CD14-positive monocyte (primary cell): ENCODE measurements around the gene METTL25B. TPM values are rescaled to one million over a fixed set of nuclear protein-coding genes. Genes with fewer than 3 reads are reported as not detected.

Experiments
- DNase-seq, 3 donors: peaks; one replicate each; pipeline ENCODE4 v3.0.0-alpha.2; 2011 to 2022
- H2AFZ ChIP-seq: 2 replicates; pipeline ENCODE4 v1.6.0; 2012; ENCODE audit warnings: mild to moderate bottlenecking, low read depth, low read length, inconsistent platforms; ENCODE audit not compliant: insufficient read depth, poor library complexity, severe bottlenecking
- H3K27ac ChIP-seq, 2 donors: 1 replicate in 1 of 2; 2 replicates in 1 of 2; pipeline ENCODE4 v1.5.1; 2012 to 2013; ENCODE audit warnings: low read length in 2 of 2, control low read depth in 1 of 2, inconsistent platforms in 1 of 2, low read depth in 1 of 2, mild to moderate bottlenecking in 1 of 2
- H3K27me3 ChIP-seq, 2 donors: one replicate each; pipeline versions ENCODE4 v1.6.0 to v1.6.1; 2011 to 2013; ENCODE audit warnings: low read length in 2 of 2; ENCODE audit not compliant: control insufficient read depth in 2 of 2, insufficient read depth in 2 of 2
- H3K36me3 ChIP-seq, 2 donors: replicated peaks in 1 of 2; 1 replicate in 1 of 2; 2 replicates in 1 of 2; pipeline versions ENCODE4 v1.5.1 to v1.6.1; 2012 to 2013; ENCODE audit warnings: low read length in 2 of 2, control low read depth in 1 of 2, inconsistent platforms in 1 of 2, mild to moderate bottlenecking in 1 of 2; ENCODE audit not compliant: insufficient read depth in 2 of 2, control insufficient read depth in 1 of 2
- H3K4me1 ChIP-seq, 2 donors: 1 replicate in 1 of 2; 2 replicates in 1 of 2; pipeline versions ENCODE4 v1.5.1 to v1.6.1; 2012 to 2013; ENCODE audit warnings: low read length in 2 of 2, control low read depth in 1 of 2, inconsistent platforms in 1 of 2, mild to moderate bottlenecking in 1 of 2, moderate library complexity in 1 of 2; ENCODE audit not compliant: insufficient read depth in 2 of 2, control insufficient read depth in 1 of 2
- H3K4me2 ChIP-seq: replicated peaks from 2 replicates; pipeline ENCODE3; 2012; ENCODE audit warnings: low read length, moderate library complexity, mild to moderate bottlenecking; ENCODE audit not compliant: poor library complexity, severe bottlenecking; ENCODE audit errors: extremely low read depth
- H3K4me3 ChIP-seq, 3 experiments: fragments of 200-600 bp in 1 of 3; sonication (generic) in 1 of 3; replicated peaks in 1 of 3; 1 replicate in 2 of 3; 2 replicates in 1 of 3; pipeline ENCODE4 v1.5.1; 2011 to 2013; ENCODE audit warnings: low read length in 3 of 3, mild to moderate bottlenecking in 3 of 3, control low read depth in 2 of 3, low read depth in 2 of 3, inconsistent platforms in 1 of 3, moderate library complexity in 1 of 3
- H3K79me2 ChIP-seq: 2 replicates; pipeline ENCODE4 v1.6.0; 2012; ENCODE audit warnings: mild to moderate bottlenecking, control low read depth, inconsistent platforms, low read length, moderate library complexity; ENCODE audit not compliant: insufficient read depth
- H3K9ac ChIP-seq: 2 replicates; pipeline ENCODE4 v1.6.0; 2017; ENCODE audit warnings: low read length, mild to moderate bottlenecking; ENCODE audit not compliant: insufficient read depth, poor library complexity, severe bottlenecking
- H3K9me3 ChIP-seq, 2 donors: replicated peaks in 1 of 2; 1 replicate in 1 of 2; 2 replicates in 1 of 2; pipeline versions ENCODE4 v1.5.1 to v1.6.1; 2012 to 2013; ENCODE audit warnings: low read length in 2 of 2, control low read depth in 1 of 2; ENCODE audit not compliant: control insufficient read depth in 1 of 2, insufficient read depth in 1 of 2
- H4K20me1 ChIP-seq: 2 replicates; pipeline ENCODE4 v1.6.0; 2012; ENCODE audit warnings: mild to moderate bottlenecking, low read length, control low read depth, moderate library complexity; ENCODE audit not compliant: insufficient read depth
- H3K27ac Mint-ChIP-seq, 7 donors: one replicate each; pipeline ENCODE4 v1.8.0; 2020; ENCODE audit warnings: mild to moderate bottlenecking in 7 of 7, mixed read lengths in 7 of 7, moderate library complexity in 6 of 7, inconsistent platforms in 2 of 7
- H3K27me3 Mint-ChIP-seq, 3 donors: one replicate each; pipeline ENCODE4 v1.8.0; 2021 to 2022; ENCODE audit warnings: low read depth in 3 of 3, mild to moderate bottlenecking in 3 of 3, mixed read lengths in 3 of 3, moderate library complexity in 3 of 3, inconsistent platforms in 1 of 3
- H3K36me3 Mint-ChIP-seq, 2 donors: one replicate each; pipeline ENCODE4 v1.8.0; 2020; ENCODE audit warnings: mixed read lengths in 2 of 2, inconsistent platforms in 1 of 2, mild to moderate bottlenecking in 1 of 2
- H3K4me1 Mint-ChIP-seq: one replicate; pipeline ENCODE4 v1.8.0; 2020; ENCODE audit warnings: mild to moderate bottlenecking, mixed read lengths
- H3K4me3 Mint-ChIP-seq, 2 donors: one replicate each; pipeline ENCODE4 v1.8.0; 2020; ENCODE audit warnings: mild to moderate bottlenecking in 2 of 2, mixed read lengths in 2 of 2, moderate library complexity in 1 of 2
- H3K9me3 Mint-ChIP-seq, 7 donors: one replicate each; pipeline ENCODE4 v1.8.0; 2020 to 2022; ENCODE audit warnings: mixed read lengths in 7 of 7, mild to moderate bottlenecking in 6 of 7, moderate library complexity in 6 of 7, inconsistent platforms in 2 of 7
- CTCF ChIP-seq: fragments of 200-600 bp; IDR thresholded peaks from one replicate; pipeline ENCODE4 v1.8.0; 2022; ENCODE audit warnings: antibody characterized with exemption, mild to moderate bottlenecking
- WGBS: methylation state at CpG from one replicate; pipeline ENCODE4 v1.1.5; 2013; ENCODE audit warnings: missing lambda C conversion rate; ENCODE audit not compliant: insufficient coverage; 5-methylcytosine and 5-hydroxymethylcytosine counted together
- intact Hi-C, 2 donors: fragments of 100-400 bp; cut with micrococcal nuclease; formaldehyde crosslinking; loops; one replicate each; pipeline versions ENCODE4 v1.15.0 to v1.15.1; 2023
- polyA plus RNA-seq, 3 donors: library from polyadenylated mRNA; depleted of rRNA in 1 of 3; unstranded in 2 of 3; stranded (reverse) in 1 of 3; fragments of 300-500 nt in 2 of 3; fragments of >200 nt in 1 of 3; fragmentation: Illumina TruSeq in 2 of 3; gene quantifications; 1 replicate in 2 of 3; 2 replicates in 1 of 3; pipeline ENCODE4 v1.2.3, GENCODE V29; 2012 to 2021

METTL25B gene
- polyA plus RNA-seq, 3 donors, result 4.6 to 49.3 (median 4.8) TPM

GRCh38 chr1:156733989-156734584, 5.8 kb downstream of the METTL25B start:
- Mint-ChIP-seq H3K27ac (peak overlapping the region in 2 of 7 donors; percentile 19 to 82), H3K4me1 (peaks cover 13% of the 10 kb centered on the region), H3K9me3 (peaks cover 0 to 2% (median 0%) of the 10 kb centered on the region in 7 donors), H3K4me3 (no peak overlapping the region), H3K36me3 (peaks cover 43 to 58% of the 10 kb centered on the region in 2 donors), H3K27me3 (peaks cover 0 to 1% (median 0%) of the 10 kb centered on the region in 3 donors)
- Histone ChIP-seq H4K20me1 (no peaks in the 10 kb centered on the region), H3K9ac (no peak overlapping the region), H2AFZ (no peak overlapping the region), H3K36me3 (peaks cover 36 to 68% of the 10 kb centered on the region in 2 donors), H3K4me1 (peaks cover 6 to 9% of the 10 kb centered on the region in 2 donors), H3K4me3 (no peak overlapping the region), H3K79me2 (peaks cover 17% of the 10 kb centered on the region), H3K27ac (no peak overlapping the region), H3K4me2 (no peak overlapping the region), H3K9me3 (no peaks in the 10 kb centered on the region), H3K27me3 (no peaks in the 10 kb centered on the region)
- intact Hi-C loops, result loop anchor here in 1 of 2 donors (5.0 kb wide), 1 partner anchor 33 kb away; the partner anchor contains the start of gene PRCC
- no peak for DNase-seq
- WGBS, result 94% methylated on average over 17 of the region's 20 CpGs
- no peak for TF ChIP-seq CTCF

- peaks cover 16% of the 10 kb centered on the region for H3K4me1 Mint-ChIP-seq
Measured at GRCh38 chr1:156738407-156738806, 10.1 kb downstream of the METTL25B start.

More at GRCh38 chr1:156738407-156738806, 10.1 kb downstream of the METTL25B start:
- Histone ChIP-seq H3K36me3 (peaks cover 37 to 62% of the 10 kb centered on the region in 2 donors), H3K27me3 (no peaks in the 10 kb centered on the region), H3K79me2 (peaks cover 11% of the 10 kb centered on the region), H3K27ac (no peak overlapping the region), H3K4me3 (no peak overlapping the region), H4K20me1 (no peaks in the 10 kb centered on the region), H3K4me2 (no peak overlapping the region), H3K9me3 (no peaks in the 10 kb centered on the region), H3K4me1 (peaks cover 13 to 18% of the 10 kb centered on the region in 2 donors), H2AFZ (no peak overlapping the region), H3K9ac (no peak overlapping the region)
- DNase-seq, result no peak
- Mint-ChIP-seq H3K27ac (peak overlapping the region in 3 of 7 donors; percentile 14 to 67 (median 58)), H3K4me3 (no peak overlapping the region), H3K27me3 (peaks cover 0 to 1% (median 0%) of the 10 kb centered on the region in 3 donors), H3K36me3 (peaks cover 34 to 56% of the 10 kb centered on the region in 2 donors), H3K9me3 (peaks cover 0 to 2% (median 0%) of the 10 kb centered on the region in 7 donors)
- intact Hi-C loops, result no loop called here
- WGBS, result no CpG with 5 or more reads among the region's 10 CpGs
- TF ChIP-seq CTCF, result no peak
